SJSA1 (cell line): ENCODE measurements around the gene SORCS3. TPM values are rescaled to one million over a fixed set of nuclear protein-coding genes. Genes with fewer than 3 reads are reported as not detected.

ENCODE experiments used
- DNase-seq, 2 experiments: peaks; one replicate each; pipeline ENCODE4 v3.0.0-alpha.2; 2015 to 2020; ENCODE audit warnings: low spot score in 2 of 2, low read depth in 1 of 2
- H3K27ac ChIP-seq: fragments of 250-450 bp; sonication (Bioruptor Pico); 2 replicates; pipeline ENCODE4 v1.5.1; 2020; ENCODE audit warnings: mild to moderate bottlenecking, moderate library complexity
- H3K27me3 ChIP-seq: fragments of 250-450 bp; sonication (Bioruptor Pico); replicated peaks from 2 replicates; pipeline ENCODE4 v1.5.1; 2020; ENCODE audit warnings: mild to moderate bottlenecking, moderate library complexity
- H3K36me3 ChIP-seq: fragments of 250-450 bp; sonication (Bioruptor Pico); 2 replicates; pipeline ENCODE4 v1.5.1; 2020; ENCODE audit warnings: mild to moderate bottlenecking
- H3K4me1 ChIP-seq: fragments of 250-450 bp; sonication (Bioruptor Pico); replicated peaks from 2 replicates; pipeline ENCODE4 v1.6.1; 2021; ENCODE audit warnings: mild to moderate bottlenecking
- H3K4me3 ChIP-seq: fragments of 250-450 bp; sonication (Bioruptor Pico); 2 replicates; pipeline ENCODE4 v1.5.1; 2020; ENCODE audit warnings: mild to moderate bottlenecking
- H3K9me3 ChIP-seq: fragments of 250-450 bp; sonication (Bioruptor Pico); replicated peaks from 2 replicates; pipeline ENCODE4 v1.5.1; 2020; ENCODE audit warnings: mild to moderate bottlenecking
- total RNA-seq: library from RNA; depleted of rRNA; stranded (reverse); fragments of >200 nt; shearing (Covaris generic); gene quantifications from 2 replicates; pipeline ENCODE4 v1.2.3, GENCODE V29; 2014; rRNA removed

SORCS3 gene
- not detected in 2 replicates for total RNA-seq

- Histone ChIP-seq H3K4me1 (no peaks in the 10 kb centered on the region), H3K27me3 (peaks cover 34% of the 10 kb centered on the region), H3K9me3 (no peaks in the 10 kb centered on the region), H3K27ac (no peak within 1 kb of the TSS), H3K4me3 (no peak within 1 kb of the TSS), H3K36me3 (no peaks in the 10 kb centered on the region)
- no peak for DNase-seq
Observed at GRCh38 chr10:104641187-104641936, at the start of gene SORCS3. TSS of gene SORCS3 (plus strand) at chr10:104641290.

GRCh38 chr10:104591441-104591840 is 49.6 kb upstream of the SORCS3 start:
- DNase-seq: no peak
- Histone ChIP-seq H3K27ac (no peak overlapping the region), H3K9me3 (no peaks in the 10 kb centered on the region), H3K27me3 (no peaks in the 10 kb centered on the region), H3K36me3 (no peaks in the 10 kb centered on the region), H3K4me1 (peaks cover 9% of the 10 kb centered on the region; the same call in 1 of the 2 replicates), H3K4me3 (no peak overlapping the region)

- H3K36me3 ChIP-seq: no peaks in the 10 kb centered on the region
- no peaks in the 10 kb centered on the region for H3K9me3 ChIP-seq
- no peak for DNase-seq
- H3K4me3 ChIP-seq: no peak overlapping the region
- no peaks in the 10 kb centered on the region for H3K27me3 ChIP-seq
- no peak overlapping the region for H3K27ac ChIP-seq
- no peaks in the 10 kb centered on the region for H3K4me1 ChIP-seq
Observed at GRCh38 chr10:104601166-104601565, 39.9 kb upstream of the SORCS3 start.

GRCh38 chr10:104608091-104608828 is 32.8 kb upstream of the SORCS3 start:
- Histone ChIP-seq H3K27me3 (no peaks in the 10 kb centered on the region), H3K4me3 (no peak overlapping the region), H3K36me3 (no peaks in the 10 kb centered on the region), H3K9me3 (no peaks in the 10 kb centered on the region), H3K4me1 (no peaks in the 10 kb centered on the region), H3K27ac (no peak overlapping the region)
- no peak for DNase-seq

GRCh38 chr10:104612571-104613205 is 28.4 kb upstream of the SORCS3 start:
- Histone ChIP-seq H3K27me3 (no peaks in the 10 kb centered on the region), H3K9me3 (no peaks in the 10 kb centered on the region), H3K27ac (no peak overlapping the region), H3K36me3 (no peaks in the 10 kb centered on the region), H3K4me3 (no peak overlapping the region), H3K4me1 (no peaks in the 10 kb centered on the region)
- DNase-seq: no peak

- Histone ChIP-seq H3K27me3 (no peaks in the 10 kb centered on the region), H3K36me3 (no peaks in the 10 kb centered on the region), H3K4me3 (no peak overlapping the region), H3K9me3 (no peaks in the 10 kb centered on the region), H3K4me1 (no peaks in the 10 kb centered on the region), H3K27ac (no peak overlapping the region)
- no peak for DNase-seq
Observed at GRCh38 chr10:104613406-104613805, 27.7 kb upstream of the SORCS3 start.

GRCh38 chr10:104614245-104614831 is 26.8 kb upstream of the SORCS3 start:
- H3K4me3 ChIP-seq: no peak overlapping the region
- no peaks in the 10 kb centered on the region for H3K27me3 ChIP-seq
- DNase-seq: no peak

GRCh38 chr10:104615136-104615535 is 26.0 kb upstream of the SORCS3 start:
- Histone ChIP-seq H3K27me3 (no peaks in the 10 kb centered on the region), H3K36me3 (no peaks in the 10 kb centered on the region), H3K27ac (no peak overlapping the region), H3K4me1 (no peaks in the 10 kb centered on the region), H3K9me3 (no peaks in the 10 kb centered on the region), H3K4me3 (no peak overlapping the region)
- DNase-seq: no peak

More at GRCh38 chr10:104614245-104614831, 26.8 kb upstream of the SORCS3 start:
- Histone ChIP-seq H3K4me1 (no peaks in the 10 kb centered on the region), H3K36me3 (no peaks in the 10 kb centered on the region), H3K9me3 (no peaks in the 10 kb centered on the region), H3K27ac (no peak overlapping the region)

- no peak overlapping the region for H3K4me3 ChIP-seq
- H3K4me1 ChIP-seq: no peaks in the 10 kb centered on the region
- no peaks in the 10 kb centered on the region for H3K36me3 ChIP-seq
- DNase-seq: no peak
- H3K27ac ChIP-seq: no peak overlapping the region
- no peaks in the 10 kb centered on the region for H3K27me3 ChIP-seq
- H3K9me3 ChIP-seq: no peaks in the 10 kb centered on the region
Observed at GRCh38 chr10:104617831-104618230, 23.3 kb upstream of the SORCS3 start.

GRCh38 chr10:104622175-104622574 is 18.9 kb upstream of the SORCS3 start:
- Histone ChIP-seq H3K27ac (no peak overlapping the region), H3K36me3 (no peaks in the 10 kb centered on the region), H3K9me3 (no peaks in the 10 kb centered on the region), H3K27me3 (no peaks in the 10 kb centered on the region), H3K4me3 (no peak overlapping the region), H3K4me1 (no peaks in the 10 kb centered on the region)
- DNase-seq: no peak

- no peak for DNase-seq
- no peaks in the 10 kb centered on the region for H3K36me3 ChIP-seq
- no peaks in the 10 kb centered on the region for H3K9me3 ChIP-seq
- H3K4me1 ChIP-seq: no peaks in the 10 kb centered on the region
- no peak overlapping the region for H3K4me3 ChIP-seq
- H3K27ac ChIP-seq: no peak overlapping the region
- no peaks in the 10 kb centered on the region for H3K27me3 ChIP-seq
Observed at GRCh38 chr10:104622598-104623209, 18.4 kb upstream of the SORCS3 start.

GRCh38 chr10:104630731-104631130 is 10.4 kb upstream of the SORCS3 start:
- Histone ChIP-seq H3K9me3 (no peaks in the 10 kb centered on the region), H3K27me3 (no peaks in the 10 kb centered on the region), H3K4me1 (no peaks in the 10 kb centered on the region)

GRCh38 chr10:104631946-104632345 is 9.1 kb upstream of the SORCS3 start:
- no peak overlapping the region for H3K4me3 ChIP-seq
- H3K36me3 ChIP-seq: no peaks in the 10 kb centered on the region
- no peak overlapping the region for H3K27ac ChIP-seq
- H3K9me3 ChIP-seq: no peaks in the 10 kb centered on the region
- no peaks in the 10 kb centered on the region for H3K4me1 ChIP-seq
- DNase-seq: no peak
- H3K27me3 ChIP-seq: no peaks in the 10 kb centered on the region

More at GRCh38 chr10:104630731-104631130, 10.4 kb upstream of the SORCS3 start:
- Histone ChIP-seq H3K4me3 (no peak overlapping the region), H3K27ac (no peak overlapping the region), H3K36me3 (no peaks in the 10 kb centered on the region)
- no peak for DNase-seq
